Esophagus muscularis mucosa (tissue), 3 donors: ENCODE data around the gene OVAAL.

Experiments
- CTCF ChIP-seq, 3 experiments: fragments of 200-600 bp in 2 of 3; fragments of 450-650 bp in 1 of 3; sonication (generic) in 2 of 3; IDR thresholded peaks; one replicate each; pipeline ENCODE4 v1.5.1; 2017 to 2019; ENCODE audit warnings: antibody characterized with exemption in 3 of 3, mild to moderate bottlenecking in 2 of 3, moderate library complexity in 1 of 3
- POLR2A ChIP-seq: fragments of 450-650 bp; IDR thresholded peaks from one replicate; pipeline ENCODE4 v1.6.1; 2017; ENCODE audit warnings: antibody characterized with exemption, moderate library complexity, mild to moderate bottlenecking, low read depth

DNA sequence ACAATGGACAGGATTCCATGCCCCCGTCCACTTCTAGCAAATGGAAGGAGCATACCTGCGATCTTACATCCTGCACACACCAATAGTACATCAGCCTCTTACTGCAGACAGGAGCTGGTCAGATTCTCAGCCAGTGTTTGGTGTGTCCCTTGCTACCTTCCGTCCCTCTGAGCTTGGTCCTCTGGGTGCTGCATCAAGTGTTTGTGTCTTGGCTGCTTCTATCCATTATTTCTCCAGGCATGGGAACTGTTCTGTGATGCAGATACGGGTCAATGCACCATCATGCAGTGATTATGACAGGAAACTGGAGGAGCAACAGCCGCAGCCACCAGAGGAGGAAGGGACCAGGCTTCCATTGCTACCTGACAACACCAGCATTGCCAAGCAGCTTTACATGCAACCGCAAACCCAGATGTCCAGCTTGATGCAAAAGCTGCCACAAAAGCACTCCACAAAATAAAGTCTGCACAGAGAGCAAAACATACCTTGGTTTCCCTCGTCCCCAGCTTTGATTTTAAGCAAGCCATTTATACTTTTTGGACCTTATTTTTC, 21.9 kb upstream of the OVAAL start:
- TF ChIP-seq POLR2A (no peak), CTCF (IDR thresholded peaks at IDR 0.05) (no peak)
